IPS DF 6.9 (cell line): ENCODE results near the gene ARHGAP20.

Experiments
- DNase-seq: peaks from one replicate; pipeline ENCODE4 v3.0.0-alpha.2; 2013; ENCODE audit warnings: low read depth, low spot score
- H3K27ac ChIP-seq: one replicate; pipeline ENCODE4 v1.5.1; 2013; ENCODE audit warnings: low read length, control low read depth
- H3K27me3 ChIP-seq: 2 replicates; pipeline ENCODE4 v1.6.1; 2013; ENCODE audit warnings: mild to moderate bottlenecking, low read length; ENCODE audit not compliant: control insufficient read depth, insufficient read depth
- H3K36me3 ChIP-seq: 2 replicates; pipeline ENCODE4 v1.6.1; 2013; ENCODE audit warnings: low read length; ENCODE audit not compliant: control insufficient read depth, insufficient read depth
- H3K4me1 ChIP-seq: 2 replicates; pipeline ENCODE4 v1.6.1; 2013; ENCODE audit warnings: low read length; ENCODE audit not compliant: control insufficient read depth, insufficient read depth
- H3K4me3 ChIP-seq: 2 replicates; pipeline ENCODE4 v1.5.1; 2013; ENCODE audit warnings: mild to moderate bottlenecking, low read length
- H3K9me3 ChIP-seq: 2 replicates; pipeline ENCODE4 v1.6.1; 2013; ENCODE audit warnings: low read length, inconsistent platforms; ENCODE audit not compliant: control insufficient read depth, insufficient read depth
- WGBS: extraction: QIAGEN DNeasy Blood & Tissue Kit; methylation state at CpG from one replicate; pipeline ENCODE4 v1.1.7; 2013; ENCODE audit warnings: mixed read lengths, missing lambda C conversion rate; ENCODE audit not compliant: insufficient read length, insufficient coverage; 5-methylcytosine and 5-hydroxymethylcytosine counted together

ARHGAP20 gene

GRCh38 chr11:110715541-110715940 is 3.3 kb upstream of the ARHGAP20 start:
- Histone ChIP-seq H3K9me3 (no peaks in the 10 kb centered on the region), H3K36me3 (no peaks in the 10 kb centered on the region), H3K27ac (no peak overlapping the region), H3K4me1 (no peaks in the 10 kb centered on the region), H3K27me3 (peaks cover 23% of the 10 kb centered on the region), H3K4me3 (no peak overlapping the region)
- DNase-seq: no peak
- no CpG with 5 or more reads among the region's 1 CpG for WGBS

- H3K4me1 ChIP-seq: no peaks in the 10 kb centered on the region
- no peaks in the 10 kb centered on the region for H3K36me3 ChIP-seq
- H3K4me3 ChIP-seq: no peak overlapping the region
- H3K27me3 ChIP-seq: peaks cover 30% of the 10 kb centered on the region
- H3K27ac ChIP-seq: no peak overlapping the region
- no CpG with 5 or more reads among the region's 9 CpGs for WGBS
- DNase-seq: no peak
- H3K9me3 ChIP-seq: no peaks in the 10 kb centered on the region
These were observed 1.2 kb upstream of the ARHGAP20 start for GRCh38 chr11:110713449-110713776.

DNA sequence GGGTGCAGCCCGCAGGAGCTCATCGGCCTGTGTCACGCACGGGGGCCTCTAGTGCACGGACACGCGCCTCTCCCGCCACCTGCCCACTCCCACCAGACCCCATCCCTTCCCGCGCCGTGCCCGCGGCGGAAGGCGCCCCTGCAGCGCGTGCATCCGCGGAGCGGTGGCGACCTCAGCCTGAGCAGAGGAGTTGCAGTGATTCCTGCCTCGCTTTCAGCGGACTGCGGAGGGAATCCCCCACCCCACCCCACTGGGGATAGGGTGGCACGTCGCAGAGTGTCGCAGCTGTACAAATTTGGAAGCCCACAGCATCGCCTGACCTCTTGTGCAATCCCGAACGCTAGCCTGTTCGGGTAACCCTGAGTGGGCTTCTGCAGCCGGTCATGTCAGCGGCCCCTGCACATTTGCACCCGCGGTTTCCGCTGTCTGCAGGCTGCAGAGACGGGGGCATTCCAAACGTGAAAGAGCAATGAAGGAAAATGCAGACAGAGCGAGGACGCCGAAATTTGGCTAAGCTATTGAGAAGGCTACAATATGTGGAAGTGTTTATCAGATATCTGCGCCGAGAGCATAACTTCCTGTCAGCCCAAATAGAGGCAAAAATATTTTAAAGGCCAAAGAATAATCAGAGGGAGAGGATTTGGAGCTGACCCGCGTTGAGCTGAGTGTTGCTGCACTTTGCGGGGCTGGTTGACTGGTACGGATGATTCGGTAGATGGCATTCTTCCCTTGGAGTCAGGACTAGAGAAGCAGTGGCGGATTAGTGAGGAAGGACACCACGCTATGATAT is 617 bp upstream of the ARHGAP20 start:
- Histone ChIP-seq H3K36me3 (no peaks in the 10 kb centered on the region), H3K9me3 (no peaks in the 10 kb centered on the region), H3K4me3 (peak overlapping the region; percentile 73; the same call in 1 of the 2 replicates), H3K4me1 (no peaks in the 10 kb centered on the region), H3K27ac (no peak overlapping the region), H3K27me3 (peaks cover 30% of the 10 kb centered on the region)
- no peak for DNase-seq
- no CpG with 5 or more reads among the region's 50 CpGs for WGBS

GRCh38 chr11:110711448-110711775 is 825 bp downstream of the ARHGAP20 start:
- WGBS: no CpG with 5 or more reads among the region's 24 CpGs
- H3K4me3 ChIP-seq: peak overlapping the region; percentile 73; the same call in 1 of the 2 replicates

GRCh38 chr11:110710628-110711381 is 1.4 kb downstream of the ARHGAP20 start:
- no peak for DNase-seq
- Histone ChIP-seq H3K4me3 (peak overlapping the region; percentile 7; the same call in 1 of the 2 replicates), H3K9me3 (no peaks in the 10 kb centered on the region), H3K36me3 (no peaks in the 10 kb centered on the region), H3K27ac (no peak overlapping the region), H3K4me1 (no peaks in the 10 kb centered on the region), H3K27me3 (peaks cover 30% of the 10 kb centered on the region)
- no CpG with 5 or more reads among the region's 33 CpGs for WGBS

More at GRCh38 chr11:110711448-110711775, 825 bp downstream of the ARHGAP20 start:
- Histone ChIP-seq H3K9me3 (no peaks in the 10 kb centered on the region), H3K36me3 (no peaks in the 10 kb centered on the region), H3K4me1 (no peaks in the 10 kb centered on the region), H3K27ac (no peak overlapping the region), H3K27me3 (peaks cover 30% of the 10 kb centered on the region)
- DNase-seq: no peak

GRCh38 chr11:110704210-110704864 is 7.9 kb downstream of the ARHGAP20 start:
- Histone ChIP-seq H3K27ac (no peak overlapping the region), H3K4me3 (no peak overlapping the region), H3K27me3 (no peaks in the 10 kb centered on the region), H3K9me3 (no peaks in the 10 kb centered on the region), H3K36me3 (no peaks in the 10 kb centered on the region), H3K4me1 (no peaks in the 10 kb centered on the region)
- WGBS: no CpG with 5 or more reads among the region's 5 CpGs
- no peak for DNase-seq

- H3K4me3 ChIP-seq: no peak overlapping the region
- no peak overlapping the region for H3K27ac ChIP-seq
- no peaks in the 10 kb centered on the region for H3K36me3 ChIP-seq
- no CpG with 5 or more reads among the region's 4 CpGs for WGBS
- no peaks in the 10 kb centered on the region for H3K9me3 ChIP-seq
- H3K4me1 ChIP-seq: no peaks in the 10 kb centered on the region
- no peaks in the 10 kb centered on the region for H3K27me3 ChIP-seq
- DNase-seq: no peak
These were observed 20.3 kb downstream of the ARHGAP20 start for GRCh38 chr11:110691926-110692325.

GRCh38 chr11:110689306-110689705 is 22.9 kb downstream of the ARHGAP20 start:
- no peaks in the 10 kb centered on the region for H3K36me3 ChIP-seq
- H3K27ac ChIP-seq: no peak overlapping the region
- H3K27me3 ChIP-seq: no peaks in the 10 kb centered on the region
- H3K9me3 ChIP-seq: no peaks in the 10 kb centered on the region
- H3K4me3 ChIP-seq: no peak overlapping the region
- no peak for DNase-seq
- WGBS: 80% methylated on average over 1 of the region's 4 CpGs
- no peaks in the 10 kb centered on the region for H3K4me1 ChIP-seq

GRCh38 chr11:110679323-110679975 is 32.8 kb downstream of the ARHGAP20 start:
- H3K9me3 ChIP-seq: no peaks in the 10 kb centered on the region
- H3K36me3 ChIP-seq: no peaks in the 10 kb centered on the region
- no peaks in the 10 kb centered on the region for H3K27me3 ChIP-seq
- DNase-seq: no peak
- no peak overlapping the region for H3K4me3 ChIP-seq
- no CpG with 5 or more reads among the region's 2 CpGs for WGBS
- no peaks in the 10 kb centered on the region for H3K4me1 ChIP-seq
- no peak overlapping the region for H3K27ac ChIP-seq

DNA sequence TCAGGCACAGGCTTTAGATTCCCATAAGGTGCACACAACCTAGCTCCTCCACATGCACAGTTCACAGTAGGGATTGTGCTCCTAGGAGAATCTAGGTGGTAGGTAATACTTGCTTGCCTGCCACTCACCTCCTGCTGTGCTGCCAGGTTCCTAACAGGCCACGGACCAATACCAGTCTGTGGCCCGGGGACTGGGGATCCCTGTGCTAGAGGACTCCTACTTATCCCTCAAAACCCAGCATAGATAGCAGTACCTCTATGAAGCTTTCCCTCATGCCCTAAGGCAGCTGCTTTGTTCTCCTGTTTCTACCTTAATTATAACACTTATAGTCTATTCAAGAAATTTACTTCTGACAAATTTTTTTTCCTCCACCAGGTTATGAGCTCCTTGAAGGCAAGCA is 36.7 kb downstream of the ARHGAP20 start:
- DNase-seq: no peak
- Histone ChIP-seq H3K27ac (no peak overlapping the region), H3K4me3 (no peak overlapping the region), H3K27me3 (no peaks in the 10 kb centered on the region), H3K36me3 (no peaks in the 10 kb centered on the region), H3K4me1 (no peaks in the 10 kb centered on the region), H3K9me3 (no peaks in the 10 kb centered on the region)
- no CpG with 5 or more reads among the region's 2 CpGs for WGBS
